ENCODE data around the gene DET1. TPM values are rescaled to one million over a fixed set of nuclear protein-coding genes. Genes with fewer than 3 reads are reported as not detected.

DET1 gene
- total and polyA plus RNA-seq, 2 donors (not counting 1 experiment from before 2014, with no cell fraction given): 6.7 to 10.1 TPM

DNA sequence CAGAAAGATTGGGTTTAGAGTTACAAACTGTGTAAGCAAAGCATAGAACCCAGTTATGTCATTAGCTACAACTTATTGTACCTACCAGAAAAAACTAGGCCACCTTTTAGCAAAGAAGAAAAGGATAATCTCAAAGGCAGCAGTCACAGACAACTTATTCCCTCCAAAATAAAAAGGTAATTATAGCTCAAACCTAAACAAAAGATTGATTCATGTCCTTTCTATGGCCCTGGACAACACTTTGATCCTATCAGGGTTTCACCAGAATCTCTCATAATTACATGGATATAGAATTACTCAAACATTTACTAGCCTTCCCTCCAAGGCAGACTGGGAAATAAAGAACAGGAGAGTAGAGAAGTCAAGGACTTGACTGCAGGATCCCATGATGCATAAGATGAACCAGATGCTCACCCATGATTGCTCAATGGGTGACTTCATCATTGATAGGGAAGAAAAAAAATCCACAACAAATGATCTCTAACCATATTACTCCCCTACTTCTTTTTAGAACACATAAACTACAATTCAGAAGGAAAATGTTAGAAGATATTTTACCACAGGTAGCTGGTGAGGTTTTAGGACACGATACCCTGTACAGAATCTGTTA lies 17.4 kb downstream of the DET1 start:
- Histone ChIP-seq H3K9me3 (ENCODE audit: control extremely low read depth in 1 of 3, control insufficient read depth in 2 of 3, insufficient read depth in 1 of 3, low read length in 2 of 3) (no peaks in the 10 kb centered on the region), H3K27ac (ENCODE audit: low read length in 2 of 2) (no peak overlapping the region), H3K4me3 (ENCODE audit: control extremely low read depth in 1 of 5, extremely low read depth in 1 of 5, insufficient read depth in 1 of 5, low read depth in 2 of 5, low read length in 4 of 5) (no peak overlapping the region), H3K27me3 (replicated peaks in 1 of 4; ENCODE audit: control extremely low read depth in 1 of 4, control insufficient read depth in 3 of 4, insufficient read depth in 4 of 4, low read length in 3 of 4) (no peaks in the 10 kb centered on the region), H3K36me3 (replicated peaks in 1 of 2; ENCODE audit: control extremely low read depth in 1 of 2, control insufficient read depth in 1 of 2, extremely low read depth in 1 of 2, insufficient read depth in 2 of 2, low read length in 1 of 2) (peaks cover 8 to 58% of the 10 kb centered on the region in 2 experiments), H3K9ac (ENCODE audit: low read length) (no peak overlapping the region), H3K79me2 (ENCODE audit: control insufficient read depth, insufficient read depth, low read length) (peaks cover 9% of the 10 kb centered on the region), H3K4me1 (ENCODE audit: control insufficient read depth in 2 of 2, insufficient read depth in 2 of 2, low read length in 2 of 2) (no peaks in the 10 kb centered on the region), H3K4me2 (replicated peaks; ENCODE audit: low read depth, low read length, poor library complexity, severe bottlenecking) (no peak overlapping the region), H2AFZ (ENCODE audit: insufficient read depth, low read depth, low read length, poor library complexity, severe bottlenecking) (no peak overlapping the region), H4K20me1 (ENCODE audit: control insufficient read depth, insufficient read depth, low read length, poor library complexity, severe bottlenecking) (no peaks in the 10 kb centered on the region)
- CTCF ChIA-PET: no interaction called here
- POLR2A ChIA-PET: no interaction called here
- TF ChIP-seq, protein P1, sequence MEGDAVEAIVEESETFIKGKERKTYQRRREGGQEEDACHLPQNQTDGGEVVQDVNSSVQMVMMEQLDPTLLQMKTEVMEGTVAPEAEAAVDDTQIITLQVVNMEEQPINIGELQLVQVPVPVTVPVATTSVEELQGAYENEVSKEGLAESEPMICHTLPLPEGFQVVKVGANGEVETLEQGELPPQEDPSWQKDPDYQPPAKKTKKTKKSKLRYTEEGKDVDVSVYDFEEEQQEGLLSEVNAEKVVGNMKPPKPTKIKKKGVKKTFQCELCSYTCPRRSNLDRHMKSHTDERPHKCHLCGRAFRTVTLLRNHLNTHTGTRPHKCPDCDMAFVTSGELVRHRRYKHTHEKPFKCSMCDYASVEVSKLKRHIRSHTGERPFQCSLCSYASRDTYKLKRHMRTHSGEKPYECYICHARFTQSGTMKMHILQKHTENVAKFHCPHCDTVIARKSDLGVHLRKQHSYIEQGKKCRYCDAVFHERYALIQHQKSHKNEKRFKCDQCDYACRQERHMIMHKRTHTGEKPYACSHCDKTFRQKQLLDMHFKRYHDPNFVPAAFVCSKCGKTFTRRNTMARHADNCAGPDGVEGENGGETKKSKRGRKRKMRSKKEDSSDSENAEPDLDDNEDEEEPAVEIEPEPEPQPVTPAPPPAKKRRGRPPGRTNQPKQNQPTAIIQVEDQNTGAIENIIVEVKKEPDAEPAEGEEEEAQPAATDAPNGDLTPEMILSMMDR (IDR thresholded peaks at IDR 0.05): no peak
- TF ChIP-seq EZH2 (IDR thresholded peaks at IDR 0.05; ENCODE audit: borderline replicate concordance, insufficient read depth, low read depth, low read length, poor library complexity, severe bottlenecking): no peak
- Mint-ChIP-seq H3K4me1 (no peaks in the 10 kb centered on the region), H3K27ac (no peak overlapping the region), H3K9me3 (ENCODE audit: insufficient read depth) (peaks cover under 1% of the 10 kb centered on the region), H3K27me3 (no peaks in the 10 kb centered on the region), H3K4me3 (no peak overlapping the region)
- ATAC-seq (ENCODE audit: low read depth): no peak
- WGBS (ENCODE audit: insufficient coverage): no CpG with 5 or more reads among the region's 1 CpG
- intact Hi-C loops (cut with micrococcal nuclease): no loop called here
- DNase-seq: no peak

DNA sequence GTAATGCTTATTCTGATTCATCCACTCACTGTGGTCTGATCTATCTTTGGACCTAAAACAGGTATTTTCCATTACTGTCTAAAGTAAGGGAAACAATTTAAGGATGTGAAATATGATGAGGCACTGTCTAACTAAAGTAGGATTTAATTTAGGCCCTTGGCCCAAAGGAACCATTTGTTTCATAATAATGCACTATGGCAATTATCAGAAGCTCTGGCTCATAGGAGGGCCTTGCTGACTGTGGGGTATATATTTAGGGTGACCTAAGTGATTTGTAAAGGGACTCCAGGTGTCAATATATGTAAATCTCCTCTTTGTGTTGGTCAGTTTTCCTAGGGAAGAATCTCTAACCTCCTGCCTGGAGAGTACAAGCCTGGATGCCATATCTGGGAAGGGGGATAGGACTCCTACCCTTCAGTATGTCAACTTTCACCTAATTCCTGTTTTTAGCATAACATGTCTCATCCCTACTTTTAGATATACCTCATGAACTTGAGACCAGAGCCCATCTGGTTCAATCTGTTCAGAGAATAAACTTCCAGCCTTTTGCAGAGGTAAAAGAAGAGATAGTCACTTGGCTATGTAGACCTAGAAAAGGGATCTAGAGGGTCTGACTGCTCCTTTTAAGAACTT lies 20.1 kb downstream of the DET1 start:
- Histone ChIP-seq H3K9me3 (ENCODE audit: control extremely low read depth in 1 of 3, control insufficient read depth in 2 of 3, insufficient read depth in 1 of 3, low read length in 2 of 3) (no peaks in the 10 kb centered on the region), H3K4me1 (ENCODE audit: control insufficient read depth in 2 of 2, insufficient read depth in 2 of 2, low read length in 2 of 2) (no peaks in the 10 kb centered on the region), H3K36me3 (replicated peaks in 1 of 2; ENCODE audit: control extremely low read depth in 1 of 2, control insufficient read depth in 1 of 2, extremely low read depth in 1 of 2, insufficient read depth in 2 of 2, low read length in 1 of 2) (peaks cover 8 to 57% of the 10 kb centered on the region in 2 experiments), H3K27ac (ENCODE audit: low read length in 2 of 2) (no peak overlapping the region), H2AFZ (ENCODE audit: insufficient read depth, low read depth, low read length, poor library complexity, severe bottlenecking) (no peak overlapping the region), H3K4me2 (replicated peaks; ENCODE audit: low read depth, low read length, poor library complexity, severe bottlenecking) (no peak overlapping the region), H3K9ac (ENCODE audit: low read length) (no peak overlapping the region), H3K4me3 (ENCODE audit: control extremely low read depth in 1 of 5, extremely low read depth in 1 of 5, insufficient read depth in 1 of 5, low read depth in 2 of 5, low read length in 4 of 5) (no peak overlapping the region), H3K27me3 (replicated peaks in 1 of 4; ENCODE audit: control extremely low read depth in 1 of 4, control insufficient read depth in 3 of 4, insufficient read depth in 4 of 4, low read length in 3 of 4) (no peaks in the 10 kb centered on the region), H4K20me1 (ENCODE audit: control insufficient read depth, insufficient read depth, low read length, poor library complexity, severe bottlenecking) (no peaks in the 10 kb centered on the region), H3K79me2 (ENCODE audit: control insufficient read depth, insufficient read depth, low read length) (peaks cover 7% of the 10 kb centered on the region)
- intact Hi-C loops (cut with micrococcal nuclease): no loop called here
- DNase-seq (no peak), ATAC-seq (ENCODE audit: low read depth) (no peak)
- ChIA-PET POLR2A (no interaction called here), CTCF (no interaction called here)
- no peak overlapping the region for H3K27ac Mint-ChIP-seq
- H3K4me3 Mint-ChIP-seq: no peak overlapping the region
- H3K27me3 Mint-ChIP-seq: no peaks in the 10 kb centered on the region
- TF ChIP-seq EZH2 (IDR thresholded peaks at IDR 0.05; ENCODE audit: borderline replicate concordance, insufficient read depth, low read depth, low read length, poor library complexity, severe bottlenecking): no peak
- TF ChIP-seq, protein P1 (IDR thresholded peaks at IDR 0.05): no peak
- no peaks in the 10 kb centered on the region for H3K9me3 Mint-ChIP-seq (ENCODE audit: insufficient read depth)
- no peaks in the 10 kb centered on the region for H3K4me1 Mint-ChIP-seq
